NCI-H1105 treated with DMSO at 0.1 percent for 48 hours (cell line): ENCODE results near the gene TNFRSF1A.

Experiments
- DNase-seq: peaks from one replicate; lab custom pipeline; 2025; lab: John Stamatoyannopoulos, UW

TNFRSF1A gene

DNA sequence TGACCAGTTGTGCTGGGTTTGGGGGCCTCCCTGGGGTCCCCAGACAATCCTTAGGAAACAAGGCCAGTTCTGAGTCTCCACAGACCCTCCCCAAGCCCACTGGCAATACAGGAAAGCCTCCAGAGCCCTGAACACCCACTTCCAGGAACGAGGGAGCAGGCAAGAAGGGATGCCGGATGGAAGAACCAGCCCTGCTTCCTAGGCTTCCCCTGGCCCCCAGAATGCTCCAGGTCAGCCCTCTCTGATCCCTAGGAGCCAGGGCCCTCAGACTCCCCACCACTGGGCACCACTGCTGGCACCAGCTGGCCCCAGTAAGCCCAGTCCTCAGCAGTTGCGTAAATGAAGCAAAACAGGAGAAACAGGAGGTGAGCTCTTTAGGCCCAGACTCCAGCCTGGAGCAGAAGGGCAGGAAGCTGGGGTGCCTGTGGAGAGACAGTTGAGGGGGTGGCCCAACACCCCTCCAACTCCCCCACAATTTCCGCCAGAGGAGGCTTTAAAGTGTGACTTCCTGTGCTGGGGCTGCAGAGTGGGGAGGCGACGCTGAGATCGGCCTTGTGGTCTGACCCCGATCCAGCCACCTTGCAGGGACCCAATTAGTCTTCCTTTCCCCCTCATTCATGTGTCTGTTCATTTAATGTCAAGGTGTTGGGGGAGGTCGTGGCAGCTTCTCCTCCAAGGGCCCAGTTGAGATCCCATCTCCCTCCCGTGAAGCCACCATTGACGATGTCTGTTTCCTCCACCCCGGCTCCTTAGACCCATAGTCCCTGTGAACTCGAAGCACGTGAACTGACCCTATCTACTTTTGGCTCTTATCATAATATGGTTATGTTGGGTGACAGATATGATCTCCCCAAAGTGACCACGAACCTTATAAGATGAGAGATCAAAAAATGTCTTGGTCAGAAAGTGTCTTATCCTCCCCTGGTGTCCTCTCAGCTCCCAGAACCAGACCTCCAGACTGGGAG is 4.7 kb downstream of the TNFRSF1A start:
- no peak for DNase-seq

DNA sequence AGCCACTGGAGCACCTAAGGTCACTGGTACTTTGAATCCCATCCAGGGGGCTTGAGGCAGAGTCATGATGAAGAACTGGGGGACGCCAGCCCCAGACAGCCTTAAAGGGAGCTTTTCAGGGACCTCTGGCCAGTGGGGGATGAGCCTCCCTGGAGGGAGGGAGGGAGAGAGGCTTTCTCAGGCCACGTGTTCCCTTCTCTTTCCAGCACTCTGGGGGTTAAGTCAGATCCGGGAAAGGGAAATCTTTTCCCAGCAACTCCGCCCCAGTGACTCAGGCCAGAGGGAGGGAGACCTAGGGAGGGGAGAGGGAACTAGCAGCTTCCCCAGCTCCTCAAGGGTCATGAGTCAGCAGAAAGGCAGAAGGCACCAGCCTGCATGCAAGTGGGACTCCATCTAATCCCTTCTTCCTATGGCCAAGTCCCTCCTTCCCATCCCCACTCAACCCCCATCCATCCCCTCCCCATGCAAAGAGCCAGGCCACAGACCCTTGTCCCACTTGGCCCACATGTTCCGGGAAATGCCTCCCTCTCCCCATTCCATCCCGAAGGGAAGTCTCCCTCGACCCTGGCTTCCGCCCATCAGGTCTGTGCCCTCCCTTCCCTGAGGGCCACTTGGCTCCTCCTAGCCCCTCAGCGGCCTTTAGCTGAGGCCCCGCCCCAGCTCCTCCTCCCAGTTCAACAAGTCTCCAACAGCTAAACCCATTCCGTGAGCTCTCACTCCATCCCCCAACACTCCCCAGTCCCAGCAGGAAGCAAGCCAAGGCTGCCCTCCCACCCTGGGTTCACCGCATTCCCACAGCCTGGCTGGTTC is 5.6 kb downstream of the TNFRSF1A start:
- DNase-seq, result peak; percentile 34

DNA sequence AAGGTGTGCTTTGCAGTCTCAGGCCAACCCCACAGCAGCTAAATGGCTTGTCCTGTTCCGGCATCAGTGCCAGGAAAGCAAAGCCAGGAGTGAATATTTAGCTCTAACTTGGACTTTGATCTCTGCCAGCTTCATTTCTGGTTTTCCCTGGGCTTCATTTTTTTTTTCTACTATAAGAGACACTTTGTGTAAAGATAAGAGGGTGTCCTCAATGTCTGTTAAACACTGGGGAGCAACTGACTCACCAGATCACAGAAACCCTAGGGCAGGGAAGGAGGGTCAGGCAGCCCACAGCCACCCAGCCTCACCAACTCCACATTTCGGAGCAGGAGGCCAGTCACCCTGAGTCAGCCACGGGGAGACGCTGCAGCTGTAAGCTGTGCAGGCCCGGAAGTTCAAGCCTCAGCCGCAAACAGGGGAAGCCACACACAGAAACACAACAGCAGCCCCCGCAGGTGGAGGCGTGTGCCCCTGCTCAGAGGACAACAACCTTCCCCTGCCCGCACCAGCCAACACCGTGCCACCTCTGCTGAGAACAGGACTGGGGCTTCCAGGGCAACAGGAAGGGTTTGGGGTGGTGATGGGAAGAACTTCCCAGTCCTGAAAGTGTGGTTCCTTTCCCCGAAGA is 6.3 kb downstream of the TNFRSF1A start:
- DNase-seq, result no peak

DNA sequence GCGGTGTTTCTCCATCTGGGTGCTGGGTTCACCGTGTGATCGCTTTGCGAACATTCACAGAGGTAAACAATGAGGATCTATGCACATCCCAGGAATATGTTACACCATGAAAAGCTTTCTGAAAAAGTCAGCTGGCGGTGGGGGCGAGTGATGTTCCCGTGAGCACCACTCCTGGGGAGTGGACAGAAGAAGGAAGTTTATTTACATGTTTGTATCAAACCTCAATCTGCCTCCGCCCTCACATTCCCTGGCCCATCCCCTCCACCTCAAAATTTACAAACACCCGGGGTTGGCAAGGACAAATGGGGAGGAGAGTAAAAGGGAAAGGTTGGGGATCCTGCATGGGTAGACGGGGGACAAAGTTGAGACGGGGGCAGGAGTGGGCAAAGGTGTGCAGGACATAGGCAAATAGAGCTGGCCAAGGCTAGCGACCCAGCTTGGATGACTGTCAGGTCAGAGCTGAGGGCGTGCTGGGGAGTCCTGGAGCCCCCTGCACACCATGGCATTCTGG is 6.9 kb downstream of the TNFRSF1A start:
- DNase-seq, result no peak

DNA sequence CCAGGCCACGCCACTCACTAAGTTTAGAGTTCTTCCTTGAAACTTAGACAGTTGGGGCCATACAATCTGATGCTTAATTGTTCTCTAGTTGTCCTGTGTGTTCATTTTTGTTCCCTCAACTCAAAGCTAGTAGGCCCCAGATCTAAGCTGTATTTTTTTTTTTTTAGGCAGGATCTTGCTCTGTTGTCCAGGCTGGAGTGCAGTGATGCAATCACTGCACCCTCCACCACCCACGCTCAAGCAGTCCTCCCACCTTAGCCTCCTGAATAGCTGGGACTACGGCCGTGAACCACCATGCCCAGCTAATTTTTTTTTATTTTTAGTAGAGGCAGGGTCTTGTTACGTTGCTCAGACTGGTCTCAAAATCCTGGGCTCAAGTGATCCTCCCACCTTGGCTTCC is 7.5 kb downstream of the TNFRSF1A start:
- DNase-seq, result no peak

DNA sequence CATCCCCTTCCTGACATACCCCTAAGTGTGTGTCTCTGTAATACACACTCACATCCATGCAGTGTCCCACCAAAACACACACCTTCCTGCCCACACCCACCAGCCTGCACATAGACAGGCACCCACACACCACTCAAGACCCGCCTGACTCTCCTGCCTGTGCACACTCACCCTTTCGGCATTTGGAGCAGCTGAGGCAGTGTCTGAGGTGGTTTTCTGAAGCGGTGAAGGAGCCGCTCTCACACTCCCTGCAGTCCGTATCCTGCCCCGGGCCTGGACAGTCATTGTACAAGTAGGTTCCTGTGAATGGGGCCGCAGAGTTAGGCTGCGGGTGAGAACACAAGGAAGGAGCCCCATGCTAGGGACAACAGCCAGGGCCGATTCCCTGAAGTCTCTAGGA is 8.3 kb downstream of the TNFRSF1A start:
- DNase-seq, result no peak

DNA sequence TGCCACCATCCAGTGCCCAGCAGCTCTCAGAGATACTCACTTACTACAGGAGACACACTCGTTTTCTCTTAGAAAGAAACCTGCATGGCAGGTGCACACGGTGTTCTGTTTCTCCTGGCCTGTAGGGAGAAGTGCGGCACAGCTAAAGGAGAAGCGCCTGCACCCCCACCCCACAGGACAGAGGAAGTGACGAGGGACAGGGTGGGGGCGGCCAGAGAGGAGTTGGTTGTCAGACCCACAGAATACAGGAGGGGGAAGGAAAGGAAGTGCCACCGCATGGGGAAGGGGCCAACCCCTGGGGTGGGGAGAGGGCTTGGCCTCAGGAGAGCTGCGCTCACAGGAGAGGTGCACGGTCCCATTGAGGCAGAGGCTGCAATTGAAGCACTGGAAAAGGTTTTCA is 8.8 kb downstream of the TNFRSF1A start:
- DNase-seq, result no peak

DNA sequence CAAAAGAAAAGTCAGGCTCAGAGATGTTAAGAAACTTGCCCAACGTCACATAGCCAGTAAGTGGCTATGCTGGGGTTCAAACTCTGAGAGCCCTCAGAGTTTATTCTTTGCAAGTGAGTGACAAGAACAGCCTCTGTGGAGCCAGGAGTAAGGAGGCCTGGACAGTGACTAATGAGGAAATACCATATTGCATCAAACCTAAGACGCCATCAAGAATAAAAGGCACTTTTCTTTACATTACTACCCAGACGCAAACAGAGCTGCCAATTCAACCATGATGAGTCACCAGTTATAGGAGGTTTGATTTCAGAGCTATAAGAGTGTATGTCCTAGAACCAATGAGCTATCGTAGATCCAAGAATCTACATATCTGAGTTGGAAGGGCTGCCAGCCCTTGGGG is 9.4 kb downstream of the TNFRSF1A start:
- no peak for DNase-seq

DNA sequence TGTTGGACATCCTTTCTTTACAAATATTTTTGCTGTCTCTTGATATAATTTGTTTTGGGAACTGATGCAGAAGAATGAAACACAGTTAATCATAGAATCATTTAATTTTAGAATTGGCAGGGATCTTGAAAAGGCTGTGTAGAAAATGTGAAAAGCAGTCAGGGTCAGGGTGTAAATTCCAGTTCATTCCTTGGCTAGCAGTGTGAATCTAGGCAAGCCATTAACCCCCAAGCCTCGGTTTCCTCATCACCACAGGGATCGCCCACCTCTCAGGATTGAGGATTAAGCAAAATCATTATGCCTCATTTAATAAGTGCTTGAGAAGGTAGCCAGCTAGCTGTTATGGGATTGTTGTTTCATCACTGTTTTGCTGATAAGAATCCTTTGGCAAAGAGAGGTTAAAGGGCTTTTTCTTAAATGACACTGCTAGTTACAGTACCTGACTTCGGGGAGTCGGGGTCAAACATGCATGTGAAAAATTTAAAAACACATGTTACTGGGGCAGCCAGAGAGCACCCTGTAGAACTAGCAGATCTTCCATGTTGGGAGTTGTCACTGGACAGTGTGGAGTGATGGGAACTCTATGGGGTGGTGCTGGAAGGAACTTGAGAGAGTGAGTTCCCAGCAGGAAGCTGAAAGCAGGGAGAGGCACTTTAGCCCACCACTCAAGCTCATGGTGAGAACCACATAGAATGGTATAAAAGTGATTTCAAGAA is 10.7 kb downstream of the TNFRSF1A start:
- DNase-seq, result no peak

DNA sequence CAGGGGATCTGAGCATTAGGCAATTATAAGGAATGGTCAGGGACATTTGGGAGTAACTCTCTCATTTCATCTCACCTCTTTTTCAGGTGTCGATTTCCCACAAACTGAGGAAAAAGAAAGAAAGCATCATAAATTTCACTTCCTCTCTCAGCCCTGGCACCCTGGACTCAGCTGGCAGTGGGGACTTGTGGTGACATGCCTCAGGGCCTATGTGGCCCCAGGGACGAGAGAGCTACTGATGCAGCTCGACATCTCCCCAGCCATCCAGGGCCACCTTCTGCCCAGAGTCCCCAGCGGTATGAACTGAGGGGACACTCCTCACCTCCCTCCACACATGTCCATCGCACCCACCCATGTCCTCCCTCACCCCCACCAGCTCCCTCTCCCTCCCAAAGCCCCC is 11.7 kb downstream of the TNFRSF1A start:
- no peak for DNase-seq

DNA sequence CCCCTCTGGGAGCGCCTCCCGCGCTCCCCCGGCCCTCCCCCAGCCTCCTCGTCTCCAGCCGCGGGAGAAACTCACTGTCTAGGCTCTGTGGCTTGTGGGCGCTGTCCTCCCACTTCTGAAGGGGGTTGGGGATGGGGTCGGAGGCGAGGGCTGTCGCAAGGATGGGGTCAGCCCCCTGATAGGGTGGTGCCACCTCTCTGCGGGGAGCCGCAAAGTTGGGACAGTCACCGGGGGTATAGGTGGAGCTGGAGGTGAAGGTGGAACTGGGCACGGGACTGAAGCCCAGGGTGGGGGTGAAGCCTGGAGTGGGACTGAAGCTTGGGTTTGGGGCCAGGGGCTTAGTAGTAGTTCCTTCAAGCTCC is 12.2 kb downstream of the TNFRSF1A start:
- no peak for DNase-seq

DNA sequence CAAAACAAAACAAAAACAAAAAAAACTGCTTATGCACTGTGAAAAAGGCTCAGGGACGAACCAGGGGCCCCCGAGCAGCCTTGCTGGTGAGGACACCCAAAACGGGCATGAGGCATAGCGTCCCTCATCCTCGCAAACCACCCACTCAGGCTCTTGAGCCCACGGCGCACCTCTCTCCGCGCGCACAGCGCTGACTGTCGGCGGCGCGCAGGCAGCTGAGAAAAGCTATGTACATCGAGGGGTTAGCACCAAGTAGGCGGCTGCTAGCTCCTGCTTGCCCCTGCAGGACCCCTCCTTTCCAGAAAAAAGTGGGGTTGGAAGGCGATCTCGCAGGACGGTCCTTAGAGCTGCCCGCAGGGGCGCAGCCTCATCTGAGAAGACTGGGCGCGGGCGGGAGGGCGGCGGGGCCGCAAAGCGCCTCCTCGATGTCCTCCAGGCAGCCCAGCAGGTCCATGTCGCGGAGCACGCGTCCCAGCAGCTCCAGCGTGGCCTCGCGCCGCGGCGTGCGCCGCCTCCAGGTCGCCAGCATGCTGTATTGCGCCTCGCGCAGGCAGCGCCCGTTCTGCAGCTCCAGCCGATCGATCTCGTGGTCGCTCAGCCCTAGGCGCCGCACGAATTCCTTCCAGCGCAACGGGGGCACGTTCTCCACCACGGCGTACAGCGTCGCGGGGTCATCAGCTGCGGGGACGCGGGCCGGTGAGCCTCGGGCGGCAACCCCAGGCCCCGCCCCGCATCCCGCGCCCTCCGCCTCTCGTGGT is 12.8 kb downstream of the TNFRSF1A start:
- DNase-seq, result no peak

DNA sequence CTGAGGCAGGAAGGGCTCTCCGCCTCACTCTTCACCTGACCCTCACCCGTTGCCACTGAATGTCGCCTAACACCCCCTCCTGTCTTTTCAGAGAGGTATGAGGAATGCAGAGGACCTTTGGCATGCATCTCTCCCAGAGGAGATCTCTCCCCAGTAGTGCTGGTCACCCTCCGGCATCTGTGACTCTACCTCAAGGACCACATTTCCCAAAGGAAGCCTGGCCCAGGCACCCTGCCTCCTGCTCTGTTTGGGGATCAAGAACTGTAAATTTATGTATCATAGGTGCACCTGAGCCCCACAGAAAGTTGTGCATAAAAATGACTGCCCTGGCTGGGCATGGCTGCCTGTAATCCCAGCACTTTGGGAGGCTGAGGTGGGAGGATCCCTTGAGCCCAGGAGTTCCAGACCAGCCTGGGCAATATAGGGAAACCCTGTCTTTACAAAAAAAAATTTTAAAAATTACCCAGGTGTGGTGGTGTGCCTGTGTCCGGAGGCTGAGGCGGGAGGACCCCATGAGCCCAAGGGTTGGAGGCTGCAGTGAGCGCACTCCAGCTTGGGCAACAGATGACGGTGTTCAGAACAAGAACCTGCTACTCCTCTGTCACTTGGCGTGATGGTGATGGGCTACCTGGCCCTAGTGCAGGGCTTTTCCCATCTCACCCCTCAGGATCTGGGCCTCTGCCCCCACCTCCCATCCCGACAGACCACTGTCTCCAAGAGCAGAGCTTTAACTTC is 13.7 kb downstream of the TNFRSF1A start:
- DNase-seq, result no peak

DNA sequence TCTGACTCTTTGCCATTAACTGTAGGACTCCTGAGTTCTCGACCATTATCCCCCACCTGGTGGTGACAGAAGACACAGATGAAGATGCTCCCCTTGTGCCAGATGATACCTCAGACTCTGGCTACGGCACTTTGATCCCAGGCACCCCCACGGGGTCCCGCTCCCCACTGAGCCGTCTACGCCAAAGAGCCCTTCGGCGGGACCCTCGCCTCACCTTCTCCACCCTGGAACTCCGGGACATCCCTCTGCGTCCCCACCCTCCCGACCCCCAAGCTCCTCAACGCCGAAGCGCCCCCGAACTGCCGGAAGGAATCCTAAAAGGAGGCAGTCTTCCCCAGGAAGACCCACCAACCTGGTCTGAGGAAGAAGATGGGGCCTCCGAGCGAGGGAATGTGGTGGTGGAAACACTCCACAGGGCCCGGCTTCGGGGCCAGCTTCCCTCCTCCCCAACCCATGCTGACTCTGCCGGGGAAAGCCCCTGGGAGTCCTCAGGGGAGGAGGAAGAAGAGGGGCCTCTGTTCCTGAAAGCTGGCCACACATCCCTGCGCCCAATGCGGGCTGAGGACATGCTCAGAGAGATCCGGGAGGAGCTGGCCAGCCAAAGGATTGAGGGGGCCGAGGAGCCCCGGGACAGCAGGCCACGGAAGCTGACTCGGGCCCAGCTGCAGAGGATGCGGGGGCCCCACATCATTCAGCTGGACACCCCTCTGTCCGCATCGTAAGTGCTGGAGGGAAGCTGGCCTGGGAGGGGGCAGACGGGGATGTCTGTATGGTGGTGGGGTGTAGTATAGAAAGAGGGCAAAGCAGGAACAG is 14.4 kb downstream of the TNFRSF1A start:
- no peak for DNase-seq

DNA sequence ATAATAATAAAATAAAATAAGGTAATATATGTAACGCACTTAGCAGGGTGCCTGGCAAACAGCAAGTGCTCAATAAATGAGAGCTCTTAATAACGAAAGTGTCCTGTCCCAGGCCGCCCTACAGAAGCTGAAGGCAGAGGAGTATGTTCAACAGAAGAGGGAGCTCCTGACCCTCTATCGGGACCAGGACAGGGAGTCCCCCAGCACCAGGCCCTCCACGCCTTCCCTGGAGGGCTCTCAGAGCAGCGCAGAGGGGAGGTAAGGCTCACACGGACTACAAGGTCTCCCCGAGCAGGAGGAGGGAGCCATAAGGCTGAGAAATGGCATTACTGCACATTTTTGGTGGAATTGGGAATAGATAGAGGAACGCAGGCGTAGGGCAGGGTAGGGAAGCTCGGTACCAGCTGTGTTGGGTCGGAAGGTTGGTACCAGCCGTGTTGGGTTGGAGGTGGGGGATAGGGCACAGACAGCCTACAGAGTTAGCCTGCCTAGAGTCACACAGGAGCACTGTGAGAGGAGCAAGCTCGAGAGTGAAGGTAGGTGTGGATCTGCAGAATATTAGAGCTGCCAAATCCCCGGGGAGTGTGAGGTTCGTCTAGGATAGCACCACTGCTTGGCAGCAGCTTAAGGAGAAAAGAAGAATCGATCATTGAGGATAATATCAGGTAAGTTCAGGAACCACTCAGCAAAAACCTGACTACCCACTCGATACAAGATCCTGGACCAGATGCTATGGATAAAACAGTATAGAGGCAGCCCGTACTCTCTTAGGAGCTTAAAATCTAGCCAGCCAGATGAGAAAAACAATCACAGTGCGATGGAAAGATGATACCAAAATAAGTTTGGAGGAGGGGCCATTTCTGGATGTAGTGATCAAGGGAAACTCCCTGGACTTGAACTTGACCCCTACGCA is 15.3 kb downstream of the TNFRSF1A start:
- no peak for DNase-seq

DNA sequence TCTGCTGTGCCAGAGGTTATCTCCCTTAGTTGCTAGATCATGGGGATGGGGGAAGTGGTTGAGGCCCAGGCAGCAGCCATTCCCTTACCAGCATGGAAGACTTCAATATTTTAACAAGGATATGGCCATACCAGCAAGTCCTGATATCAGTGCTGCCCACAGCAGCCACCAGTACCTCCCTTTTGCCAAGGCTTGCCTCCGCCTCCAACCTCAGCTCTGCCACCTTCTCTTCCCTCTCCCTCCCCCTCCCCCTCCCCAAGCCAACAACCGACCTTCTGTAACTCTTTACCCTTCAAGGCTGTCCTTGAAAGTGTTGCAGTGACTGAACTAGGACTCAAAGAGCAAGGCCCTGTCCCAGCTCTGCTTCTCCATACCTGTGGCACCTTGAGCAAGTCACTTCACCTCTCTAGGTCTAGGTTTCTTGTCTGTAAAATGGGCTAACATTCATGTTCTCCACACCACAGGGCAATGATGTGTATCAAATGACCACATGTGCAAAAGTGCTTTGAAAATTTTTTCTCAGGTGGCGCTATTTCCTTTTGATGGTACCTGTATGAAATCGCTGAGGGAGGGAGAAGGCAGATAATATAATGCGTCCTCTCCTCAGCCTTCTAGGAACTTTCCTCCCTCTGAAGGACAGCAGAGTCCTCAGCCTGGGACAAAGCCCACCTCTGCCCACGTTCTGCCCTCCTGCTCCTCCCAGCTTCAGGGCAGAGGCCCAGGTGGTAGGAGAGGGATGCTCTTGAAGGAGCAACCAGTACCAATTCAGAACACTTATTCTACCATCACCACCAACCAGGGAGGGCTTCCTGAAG is 16.7 kb downstream of the TNFRSF1A start:
- no peak for DNase-seq

DNA sequence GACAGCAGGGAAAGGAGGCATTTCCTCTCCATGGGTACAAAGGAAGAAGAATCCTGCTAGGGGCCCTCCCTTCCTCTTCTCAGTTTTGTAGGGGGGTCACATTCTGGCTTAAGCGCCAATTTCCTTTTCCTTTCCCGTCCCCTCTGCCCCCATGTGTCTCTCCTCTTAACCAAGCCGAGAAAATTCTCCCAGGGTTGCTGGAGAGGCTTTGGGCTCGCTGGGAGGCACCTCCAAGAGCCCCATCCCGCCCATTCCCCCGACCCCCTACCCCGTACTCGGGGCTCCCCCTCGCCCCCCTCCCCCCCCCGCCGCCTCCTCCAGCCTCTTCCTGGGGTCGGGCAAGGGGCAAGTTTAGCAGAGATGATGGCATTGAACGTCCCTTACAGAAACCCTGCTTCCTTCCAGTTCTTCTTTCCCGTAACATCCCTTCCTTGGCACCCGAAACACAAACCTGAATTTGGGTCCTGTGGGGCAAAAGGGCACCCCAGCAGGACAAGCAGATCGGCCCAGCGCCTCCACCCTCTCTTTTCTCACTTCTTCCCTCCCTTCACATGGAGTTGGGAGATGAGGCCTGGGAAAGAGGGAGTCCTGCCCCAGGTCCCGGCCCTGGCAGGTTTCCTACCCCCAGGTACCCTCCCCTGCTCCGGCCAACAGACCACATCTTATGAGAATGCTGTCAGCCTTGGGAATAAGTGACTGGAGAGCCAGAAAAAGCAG is 17.7 kb downstream of the TNFRSF1A start:
- no peak for DNase-seq
